GM12878 (cell line): ENCODE data around the gene UBE2O. TPM values are rescaled to one million over a fixed set of nuclear protein-coding genes. Genes with fewer than 3 reads are reported as not detected.

Source experiments
- ATAC-seq: fragments of 200-7000 bp; cut with Tn5 transposase; 3 replicates; pipeline ENCODE4 v1.9.1; 2020; ENCODE audit warnings: mild to moderate bottlenecking, moderate library complexity
- BruUV-seq: library from RNA; stranded (reverse); fragments of 400-500 nt; replicated peaks from 2 replicates; lab custom pipeline; 2021; lab: Mats Ljungman, UMichigan
- CTCF ChIA-PET: fragments of 300-600 bp; sonication (Branson Sonifier 250); formaldehyde crosslinking; extraction: SDS; loops from one replicate; lab custom pipeline; 2021; ENCODE audit warnings: inconsistent platforms; lab: Yijun Ruan, JAX
- POLR2A ChIA-PET: fragments of 350-600 bp; formaldehyde crosslinking; extraction: SDS; loops from one replicate; lab custom pipeline; 2021; ENCODE audit warnings: inconsistent platforms; lab: Charles Lee
- RAD21 ChIA-PET: fragments of 300-600 bp; sonication (Branson Sonifier 250); formaldehyde crosslinking; loops from one replicate; lab custom pipeline; 2023; ENCODE audit warnings: antibody characterized with exemption; ENCODE audit not compliant: unreplicated experiment; lab: Charles Lee
- SMC1A ChIA-PET: fragments of 300-600 bp; sonication (Branson Sonifier 250); formaldehyde crosslinking; loops from one replicate; lab custom pipeline; 2023; ENCODE audit not compliant: unreplicated experiment, uncharacterized antibody; lab: Charles Lee
- DNase-seq: peaks from one replicate; pipeline ENCODE4 v3.0.0-alpha.2; 2011; ENCODE audit warnings: low read depth, low spot score
- FAIRE-seq: peaks from 3 replicates; lab custom pipeline; 2011; peaks lifted over from hg19 to GRCh38; lab: Jason Lieb, UNC
- H2AFZ ChIP-seq: 2 replicates; pipeline ENCODE4 v1.6.0; 2011; ENCODE audit warnings: low read depth, low read length, control low read depth; ENCODE audit not compliant: control insufficient read depth
- H3K27ac ChIP-seq: 2 replicates; pipeline ENCODE4 v1.5.1; 2011; ENCODE audit warnings: control low read depth; ENCODE audit not compliant: control insufficient read depth, insufficient read depth
- H3K27me3 ChIP-seq, 2 experiments: replicated peaks in 1 of 2; 2 replicates each; pipeline versions ENCODE4 v1.6.0 to v1.6.1; 2011; ENCODE audit warnings: low read length in 1 of 2; ENCODE audit not compliant: control insufficient read depth in 2 of 2, insufficient read depth in 2 of 2
- H3K36me3 ChIP-seq, 2 experiments: 2 replicates each; pipeline ENCODE4 v1.5.1; 2011; ENCODE audit warnings: low read length in 1 of 2; ENCODE audit not compliant: control insufficient read depth in 2 of 2, insufficient read depth in 2 of 2
- H3K4me1 ChIP-seq: 2 replicates; pipeline ENCODE4 v1.6.1; 2011; ENCODE audit warnings: mild to moderate bottlenecking, low read length, moderate library complexity, mixed read lengths; ENCODE audit not compliant: control insufficient read depth, insufficient read depth
- H3K4me2 ChIP-seq: 2 replicates; pipeline ENCODE4 v1.6.0; 2011; ENCODE audit warnings: control low read depth; ENCODE audit not compliant: control insufficient read depth, insufficient read depth
- H3K4me3 ChIP-seq: fragments of 200-600 bp; sonication (generic); 2 replicates; pipeline ENCODE4 v1.5.1; 2016
- H3K79me2 ChIP-seq: 2 replicates; pipeline ENCODE4 v1.6.0; 2011; ENCODE audit warnings: low read length; ENCODE audit not compliant: control insufficient read depth, insufficient read depth
- H3K9ac ChIP-seq: 2 replicates; pipeline ENCODE4 v1.8.0; 2011; ENCODE audit warnings: low read length, control low read depth, mixed read lengths; ENCODE audit not compliant: control insufficient read depth, insufficient read depth
- H3K9me3 ChIP-seq: replicated peaks from 3 replicates; pipeline ENCODE4 v1.5.1; 2011; ENCODE audit warnings: mild to moderate bottlenecking, low read length; ENCODE audit not compliant: control insufficient read depth, insufficient read depth
- H4K20me1 ChIP-seq: 2 replicates; pipeline ENCODE4 v1.6.0; 2011; ENCODE audit not compliant: control insufficient read depth, insufficient read depth
- BRCA1 ChIP-seq: IDR thresholded peaks from 2 replicates; pipeline ENCODE4 v1.6.1; 2011; ENCODE audit warnings: low read depth, low read length, improper control_type of control experiment
- HDAC2 ChIP-seq: fragments of 200-600 bp; sonication (generic); IDR thresholded peaks from 2 replicates; pipeline ENCODE4 v1.6.1; 2017
- HDAC6 ChIP-seq: fragments of 200-600 bp; sonication (generic); IDR thresholded peaks from one replicate; pipeline ENCODE4 v1.8.0; 2017; ENCODE audit warnings: antibody characterized with exemption; ENCODE audit not compliant: unreplicated experiment
- MEF2A ChIP-seq: IDR thresholded peaks from 2 replicates; pipeline ENCODE4 v1.6.1; 2011; ENCODE audit warnings: low read depth, mild to moderate bottlenecking, low read length, moderate library complexity; ENCODE audit not compliant: insufficient read depth
- WGBS: methylation state at CpG from one replicate; pipeline ENCODE4 v1.1.6; 2016; ENCODE audit warnings: low lambda C conversion rate; ENCODE audit not compliant: insufficient replicate concordance, insufficient coverage; ENCODE audit errors: missing lambda C conversion rate; 5-methylcytosine and 5-hydroxymethylcytosine counted together
- in situ Hi-C: fragments of 300-500 bp; cut with MboI; formaldehyde crosslinking; loops from 9 replicates; pipeline ENCODE4 v1.14.3; 2018; ENCODE audit warnings: mixed read lengths
- intact Hi-C: fragments of 100-400 bp; cut with micrococcal nuclease; formaldehyde crosslinking; loops from one replicate; pipeline ENCODE4 v1.14.2; 2022; ENCODE audit not compliant: unreplicated experiment
- polyA plus RNA-seq, 11 experiments: library from polyadenylated mRNA; depleted of rRNA in 4 of 11; unstranded in 6 of 11; stranded (reverse) in 5 of 11; fragments of >200 nt; fragmentation: Nextera tagmentation in 4 of 11; fragmentation: Illumina TruSeq in 1 of 11; extraction: Ambion mirVana in 4 of 11; extraction: Trizol in 1 of 11; gene quantifications; 1 replicate in 1 of 11; 2 replicates in 10 of 11; pipeline versions ENCODE4 v1.2.1 to v1.2.3, GENCODE V29; 2011 to 2016; ENCODE audit warnings: inconsistent platforms in 2 of 11, missing spikeins in 2 of 11, low read depth in 1 of 11
- total RNA-seq, 4 experiments: library from RNA; depleted of rRNA in 3 of 4; stranded (reverse); fragments of >200 nt in 3 of 4; fragmentation: Illumina TruSeq in 1 of 4; extraction: Trizol in 1 of 4; gene quantifications; 2 replicates each; pipeline versions ENCODE4 v1.2.1 to v1.2.3, GENCODE V29; 2013 to 2021
- TF ChIP-seq, protein P1 (sequence below): fragments of 450-650 bp; IDR thresholded peaks from 2 replicates; pipeline ENCODE4 v1.6.1; 2017; ENCODE audit warnings: mild to moderate bottlenecking
- TF ChIP-seq, protein P2 (sequence below): IDR thresholded peaks from 2 replicates; pipeline ENCODE4 v1.6.1; 2012; ENCODE audit warnings: low read depth, low read length, improper control_type of control experiment
- TF ChIP-seq, protein P3 (sequence below): fragments of 450-650 bp; IDR thresholded peaks from 2 replicates; pipeline ENCODE4 v1.6.1; 2017; ENCODE audit warnings: borderline replicate concordance

UBE2O gene
- total and polyA plus RNA-seq, 10 of the 15 experiments (the other 5 are each of a cell fraction or from before 2014, with no cell fraction given): 2.1 to 39.0 (median 14.1) TPM

DNA sequence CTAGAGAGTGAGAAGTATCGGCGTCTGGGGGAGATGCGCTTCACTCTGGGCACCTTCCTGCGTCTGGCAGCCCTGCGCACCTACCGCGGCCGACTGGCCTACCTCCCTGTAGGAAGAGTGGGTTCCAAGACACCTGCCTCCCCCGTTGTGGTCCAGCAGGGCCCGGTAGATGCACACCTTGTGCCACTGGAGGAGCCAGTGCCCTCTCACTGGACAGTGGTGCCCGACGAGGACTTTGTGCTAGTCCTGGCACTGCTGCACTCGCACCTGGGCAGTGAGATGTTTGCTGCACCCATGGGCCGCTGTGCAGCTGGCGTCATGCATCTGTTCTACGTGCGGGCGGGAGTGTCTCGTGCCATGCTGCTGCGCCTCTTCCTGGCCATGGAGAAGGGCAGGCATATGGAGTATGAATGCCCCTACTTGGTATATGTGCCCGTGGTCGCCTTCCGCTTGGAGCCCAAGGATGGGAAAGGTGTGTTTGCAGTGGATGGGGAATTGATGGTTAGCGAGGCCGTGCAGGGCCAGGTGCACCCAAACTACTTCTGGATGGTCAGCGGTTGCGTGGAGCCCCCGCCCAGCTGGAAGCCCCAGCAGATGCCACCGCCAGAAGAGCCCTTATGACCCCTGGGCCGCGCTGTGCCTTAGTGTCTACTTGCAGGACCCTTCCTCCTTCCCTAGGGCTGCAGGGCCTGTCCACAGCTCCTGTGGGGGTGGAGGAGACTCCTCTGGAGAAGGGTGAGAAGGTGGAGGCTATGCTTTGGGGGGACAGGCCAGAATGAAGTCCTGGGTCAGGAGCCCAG is 65.8 kb downstream of the UBE2O start:
- ChIA-PET POLR2A (interaction anchor here (0.6 kb wide), 1 partner anchor 283 kb away, joined by 3 read pairs; the partner anchor contains the start of gene EXOC7), CTCF (interaction anchor here (0.6 to 4.2 kb wide), 12 partner anchors 11 to 217 kb away, joined by 3 to 46 read pairs (median 4); partner anchors contain the start of gene PRPSAP1), RAD21 (interaction anchor here (0.9 to 1.5 kb wide), 2 partner anchors 34 to 71 kb away, joined by 3 to 4 read pairs; partner anchors contain the start of gene PRPSAP1), SMC1A (interaction anchor here (0.8 to 2.3 kb wide), 4 partner anchors 9 to 35 kb away, joined by 3 to 5 read pairs (median 5); no protein-coding TSS in a partner anchor)
- H3K4me3 ChIP-seq: no peak overlapping the region
- TF ChIP-seq MEF2A (no peak), HDAC2 (no peak), HDAC6 (no peak), BRCA1 (no peak)
- TF ChIP-seq, protein P1, sequence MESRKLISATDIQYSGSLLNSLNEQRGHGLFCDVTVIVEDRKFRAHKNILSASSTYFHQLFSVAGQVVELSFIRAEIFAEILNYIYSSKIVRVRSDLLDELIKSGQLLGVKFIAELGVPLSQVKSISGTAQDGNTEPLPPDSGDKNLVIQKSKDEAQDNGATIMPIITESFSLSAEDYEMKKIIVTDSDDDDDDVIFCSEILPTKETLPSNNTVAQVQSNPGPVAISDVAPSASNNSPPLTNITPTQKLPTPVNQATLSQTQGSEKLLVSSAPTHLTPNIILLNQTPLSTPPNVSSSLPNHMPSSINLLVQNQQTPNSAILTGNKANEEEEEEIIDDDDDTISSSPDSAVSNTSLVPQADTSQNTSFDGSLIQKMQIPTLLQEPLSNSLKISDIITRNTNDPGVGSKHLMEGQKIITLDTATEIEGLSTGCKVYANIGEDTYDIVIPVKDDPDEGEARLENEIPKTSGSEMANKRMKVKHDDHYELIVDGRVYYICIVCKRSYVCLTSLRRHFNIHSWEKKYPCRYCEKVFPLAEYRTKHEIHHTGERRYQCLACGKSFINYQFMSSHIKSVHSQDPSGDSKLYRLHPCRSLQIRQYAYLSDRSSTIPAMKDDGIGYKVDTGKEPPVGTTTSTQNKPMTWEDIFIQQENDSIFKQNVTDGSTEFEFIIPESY: no peak
- TF ChIP-seq, protein P2, sequence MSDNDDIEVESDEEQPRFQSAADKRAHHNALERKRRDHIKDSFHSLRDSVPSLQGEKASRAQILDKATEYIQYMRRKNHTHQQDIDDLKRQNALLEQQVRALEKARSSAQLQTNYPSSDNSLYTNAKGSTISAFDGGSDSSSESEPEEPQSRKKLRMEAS: no peak
- TF ChIP-seq, protein P3, sequence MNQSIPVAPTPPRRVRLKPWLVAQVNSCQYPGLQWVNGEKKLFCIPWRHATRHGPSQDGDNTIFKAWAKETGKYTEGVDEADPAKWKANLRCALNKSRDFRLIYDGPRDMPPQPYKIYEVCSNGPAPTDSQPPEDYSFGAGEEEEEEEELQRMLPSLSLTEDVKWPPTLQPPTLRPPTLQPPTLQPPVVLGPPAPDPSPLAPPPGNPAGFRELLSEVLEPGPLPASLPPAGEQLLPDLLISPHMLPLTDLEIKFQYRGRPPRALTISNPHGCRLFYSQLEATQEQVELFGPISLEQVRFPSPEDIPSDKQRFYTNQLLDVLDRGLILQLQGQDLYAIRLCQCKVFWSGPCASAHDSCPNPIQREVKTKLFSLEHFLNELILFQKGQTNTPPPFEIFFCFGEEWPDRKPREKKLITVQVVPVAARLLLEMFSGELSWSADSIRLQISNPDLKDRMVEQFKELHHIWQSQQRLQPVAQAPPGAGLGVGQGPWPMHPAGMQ: no peak
- DNase-seq (no peak), FAIRE-seq (no peak), ATAC-seq (no peak)
- H3K79me2 ChIP-seq: no peaks in the 10 kb centered on the region
- no peak overlapping the region for H2AFZ ChIP-seq
- no peaks in the 10 kb centered on the region for H4K20me1 ChIP-seq
- no peak overlapping the region for H3K9ac ChIP-seq
- no peak overlapping the region for H3K4me2 ChIP-seq
- WGBS: 92% methylated on average over 31 of the region's 31 CpGs
- peaks cover 2 to 6% of the 10 kb centered on the region in 2 experiments; a peak in 2 of 4 replicates for H3K27me3 ChIP-seq
- H3K9me3 ChIP-seq: no peaks in the 10 kb centered on the region
- H3K4me1 ChIP-seq: peaks cover 24% of the 10 kb centered on the region
- intact Hi-C loops (loop anchor here (10.0 kb wide), 1 partner anchor 262 kb away; no protein-coding TSS in a partner anchor), in situ Hi-C loops (no loop called here)
- peaks cover 2 to 8% of the 10 kb centered on the region in 2 experiments; a peak in 3 of 4 replicates for H3K36me3 ChIP-seq
- no TSS peak for BruUV-seq
- H3K27ac ChIP-seq: no peak overlapping the region
